ENCODE data around the gene GNAT1.

GRCh38 chr3:50226888-50227389 lies 35.5 kb downstream of the GNAT1 start:
- no peak for TF ChIP-seq CTCF (IDR thresholded peaks at IDR 0.05)
- no peak for TF ChIP-seq ZFX (IDR thresholded peaks at IDR 0.05; ENCODE audit: borderline replicate concordance)

Measured in 22Rv1 (cell line).